ENCODE results near the gene TBC1D9.

DNA sequence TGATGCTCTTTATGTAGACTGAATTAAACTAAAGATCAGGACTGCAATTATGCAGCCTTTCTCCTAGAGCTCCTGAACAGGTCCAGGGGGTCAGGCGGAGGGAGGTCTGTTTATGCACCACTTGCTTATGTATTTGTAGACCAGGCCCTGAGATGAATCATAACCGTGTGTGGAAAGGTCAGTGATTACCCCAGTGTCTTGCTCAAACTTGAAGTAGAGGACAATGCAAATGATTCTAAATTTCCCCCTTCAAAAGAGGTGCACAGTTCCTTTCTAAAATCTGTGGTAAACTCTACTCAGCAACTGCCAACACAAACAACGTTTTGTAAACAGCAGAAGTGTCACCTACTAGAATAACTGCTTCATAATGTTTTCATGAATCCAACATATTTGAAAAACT is 13.0 kb upstream of the TBC1D9 start:
- TF ChIP-seq, protein P1, sequence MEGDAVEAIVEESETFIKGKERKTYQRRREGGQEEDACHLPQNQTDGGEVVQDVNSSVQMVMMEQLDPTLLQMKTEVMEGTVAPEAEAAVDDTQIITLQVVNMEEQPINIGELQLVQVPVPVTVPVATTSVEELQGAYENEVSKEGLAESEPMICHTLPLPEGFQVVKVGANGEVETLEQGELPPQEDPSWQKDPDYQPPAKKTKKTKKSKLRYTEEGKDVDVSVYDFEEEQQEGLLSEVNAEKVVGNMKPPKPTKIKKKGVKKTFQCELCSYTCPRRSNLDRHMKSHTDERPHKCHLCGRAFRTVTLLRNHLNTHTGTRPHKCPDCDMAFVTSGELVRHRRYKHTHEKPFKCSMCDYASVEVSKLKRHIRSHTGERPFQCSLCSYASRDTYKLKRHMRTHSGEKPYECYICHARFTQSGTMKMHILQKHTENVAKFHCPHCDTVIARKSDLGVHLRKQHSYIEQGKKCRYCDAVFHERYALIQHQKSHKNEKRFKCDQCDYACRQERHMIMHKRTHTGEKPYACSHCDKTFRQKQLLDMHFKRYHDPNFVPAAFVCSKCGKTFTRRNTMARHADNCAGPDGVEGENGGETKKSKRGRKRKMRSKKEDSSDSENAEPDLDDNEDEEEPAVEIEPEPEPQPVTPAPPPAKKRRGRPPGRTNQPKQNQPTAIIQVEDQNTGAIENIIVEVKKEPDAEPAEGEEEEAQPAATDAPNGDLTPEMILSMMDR (conservative IDR thresholded peaks at IDR 0.05; ENCODE audit: low read length) = no peak
- no peak for TF ChIP-seq EZH2phosphoT487 (IDR thresholded peaks at IDR 0.05; ENCODE audit: borderline replicate concordance)

Data from Loucy (cell line).